H9 (cell line): Measurements from ENCODE around the gene ARPC1A. TPM values are rescaled to one million over a fixed set of nuclear protein-coding genes. Genes with fewer than 3 reads are reported as not detected.

Experiments
- DNase-seq: peaks from one replicate; pipeline ENCODE4 v3.0.0-alpha.2; 2017
- H2AFZ ChIP-seq: one replicate; pipeline ENCODE4 v1.6.1; 2013; ENCODE audit warnings: mild to moderate bottlenecking, low read length, control low read depth, moderate library complexity
- H2AK5ac ChIP-seq: 2 replicates; pipeline ENCODE4 v1.6.1; 2013; ENCODE audit warnings: low read length, control low read depth, mixed read lengths; ENCODE audit not compliant: insufficient read length
- H2BK120ac ChIP-seq: one replicate; pipeline ENCODE4 v1.6.1; 2013; ENCODE audit warnings: low read depth, mild to moderate bottlenecking, low read length, control low read depth, inconsistent platforms; ENCODE audit not compliant: poor library complexity, severe bottlenecking
- H2BK12ac ChIP-seq: 2 replicates; pipeline ENCODE4 v1.6.1; 2013; ENCODE audit warnings: low read length, control low read depth, mixed read lengths, low read depth; ENCODE audit not compliant: insufficient read length
- H2BK15ac ChIP-seq: 2 replicates; pipeline ENCODE4 v1.6.1; 2013; ENCODE audit warnings: low read depth, low read length, control low read depth
- H2BK20ac ChIP-seq: one replicate; pipeline ENCODE4 v1.6.1; 2013; ENCODE audit warnings: low read depth, mild to moderate bottlenecking, low read length, control low read depth, inconsistent platforms; ENCODE audit not compliant: poor library complexity, severe bottlenecking
- H2BK5ac ChIP-seq: 2 replicates; pipeline ENCODE4 v1.6.1; 2013; ENCODE audit warnings: low read length, control low read depth, mixed read lengths; ENCODE audit not compliant: insufficient read length
- H3K14ac ChIP-seq: 2 replicates; pipeline ENCODE4 v1.6.1; 2013; ENCODE audit warnings: low read length, control low read depth; ENCODE audit not compliant: insufficient read depth
- H3K18ac ChIP-seq: 2 replicates; pipeline ENCODE4 v1.6.1; 2013; ENCODE audit warnings: low read depth, mild to moderate bottlenecking, mixed read lengths, low read length, control low read depth; ENCODE audit not compliant: insufficient read length
- H3K23ac ChIP-seq: 2 replicates; pipeline ENCODE4 v1.6.1; 2013; ENCODE audit warnings: low read length, control low read depth, mixed read lengths, low read depth; ENCODE audit not compliant: insufficient read length
- H3K23me2 ChIP-seq: 2 replicates; pipeline ENCODE4 v1.6.1; 2013; ENCODE audit warnings: low read depth, mild to moderate bottlenecking, mixed read lengths, low read length, control low read depth; ENCODE audit not compliant: insufficient read length, poor library complexity, severe bottlenecking
- H3K27ac ChIP-seq: 2 replicates; pipeline ENCODE4 v1.5.1; 2013; ENCODE audit warnings: low read length, control low read depth, mixed read lengths, low read depth; ENCODE audit not compliant: insufficient read length
- H3K27me3 ChIP-seq: 2 replicates; pipeline ENCODE4 v1.6.1; 2013; ENCODE audit warnings: low read length, control low read depth, inconsistent platforms; ENCODE audit not compliant: insufficient read depth
- H3K4ac ChIP-seq: 2 replicates; pipeline ENCODE4 v1.6.1; 2013; ENCODE audit warnings: low read depth, mild to moderate bottlenecking, control low read depth, inconsistent platforms, low read length, moderate library complexity
- H3K4me1 ChIP-seq: 2 replicates; pipeline ENCODE4 v1.6.1; 2013; ENCODE audit warnings: low read length, control low read depth, inconsistent platforms; ENCODE audit not compliant: insufficient read depth
- H3K4me2 ChIP-seq: 2 replicates; pipeline ENCODE4 v1.6.1; 2013; ENCODE audit warnings: low read length, control low read depth, mixed read lengths; ENCODE audit not compliant: insufficient read length, insufficient read depth
- H3K56ac ChIP-seq: 2 replicates; pipeline ENCODE4 v1.6.1; 2013; ENCODE audit warnings: low read depth, mild to moderate bottlenecking, mixed read lengths, low read length, control low read depth; ENCODE audit not compliant: insufficient read length
- H3K79me1 ChIP-seq: 2 replicates; pipeline ENCODE4 v1.6.1; 2013; ENCODE audit warnings: low read depth, mild to moderate bottlenecking, moderate library complexity, low read length, control low read depth, inconsistent platforms; ENCODE audit not compliant: insufficient read depth, poor library complexity, severe bottlenecking
- H3K79me2 ChIP-seq: 2 replicates; pipeline ENCODE4 v1.6.1; 2013; ENCODE audit warnings: low read length, control low read depth, inconsistent platforms; ENCODE audit not compliant: insufficient read depth
- H3K9ac ChIP-seq: 2 replicates; pipeline ENCODE4 v1.6.1; 2013; ENCODE audit warnings: low read length, control low read depth, mixed read lengths; ENCODE audit not compliant: insufficient read length; ENCODE audit errors: extremely low read depth
- H3K9me3 ChIP-seq: one replicate; pipeline ENCODE4 v1.6.1; 2013; ENCODE audit warnings: low read depth, low read length, inconsistent platforms; ENCODE audit not compliant: control insufficient read depth
- H3T11ph ChIP-seq: one replicate; pipeline ENCODE4 v1.6.1; 2013; ENCODE audit warnings: mild to moderate bottlenecking, low read length, control low read depth, inconsistent platforms
- H4K20me1 ChIP-seq: one replicate; pipeline ENCODE4 v1.6.1; 2013; ENCODE audit not compliant: control insufficient read depth, insufficient read length, insufficient read depth
- H4K5ac ChIP-seq: 2 replicates; pipeline ENCODE4 v1.6.1; 2013; ENCODE audit warnings: low read depth, mild to moderate bottlenecking, mixed read lengths, low read length, control low read depth; ENCODE audit not compliant: insufficient read length
- H4K8ac ChIP-seq: replicated peaks from 2 replicates; pipeline ENCODE4 v1.6.1; 2013; ENCODE audit warnings: low read length, control low read depth, mixed read lengths, low read depth; ENCODE audit not compliant: insufficient read length
- H4K91ac ChIP-seq: 2 replicates; pipeline ENCODE4 v1.6.1; 2013; ENCODE audit warnings: low read depth, mild to moderate bottlenecking, moderate library complexity, mixed read lengths, low read length, control low read depth; ENCODE audit not compliant: insufficient read length
- H3K27ac Mint-ChIP-seq, 3 experiments: 2 replicates in 2 of 3; 3 replicates in 1 of 3; pipeline ENCODE4 v1.8.0; 2020 to 2021; ENCODE audit warnings: mixed read lengths in 3 of 3, mild to moderate bottlenecking in 1 of 3, moderate library complexity in 1 of 3
- H3K27me3 Mint-ChIP-seq: 2 replicates; pipeline ENCODE4 v1.8.0; 2021; ENCODE audit warnings: low read depth, mild to moderate bottlenecking, moderate library complexity, mixed read lengths
- H3K36me3 Mint-ChIP-seq, 3 experiments: 2 replicates in 2 of 3; 3 replicates in 1 of 3; pipeline ENCODE4 v1.8.0; 2020 to 2021; ENCODE audit warnings: low read depth in 3 of 3, mixed read lengths in 3 of 3; ENCODE audit not compliant: insufficient read depth in 1 of 3
- H3K4me1 Mint-ChIP-seq, 2 experiments: 2 replicates each; pipeline ENCODE4 v1.8.0; 2020; ENCODE audit warnings: mixed read lengths in 2 of 2
- H3K4me3 Mint-ChIP-seq, 2 experiments: 2 replicates in 1 of 2; 3 replicates in 1 of 2; pipeline ENCODE4 v1.8.0; 2020 to 2021; ENCODE audit warnings: mild to moderate bottlenecking in 2 of 2, mixed read lengths in 2 of 2, moderate library complexity in 1 of 2
- H3K9me3 Mint-ChIP-seq, 2 experiments: 2 replicates in 1 of 2; 3 replicates in 1 of 2; pipeline ENCODE4 v1.8.0; 2020; ENCODE audit warnings: mild to moderate bottlenecking in 2 of 2, mixed read lengths in 2 of 2, moderate library complexity in 1 of 2
- WGBS: extraction: QIAGEN DNeasy Blood & Tissue Kit; methylation state at CpG from one replicate; pipeline ENCODE4 v1.1.7; 2013; ENCODE audit warnings: missing lambda C conversion rate, low lambda C conversion rate, mixed read lengths; ENCODE audit not compliant: insufficient read length; ENCODE audit errors: extremely low coverage; 5-methylcytosine and 5-hydroxymethylcytosine counted together
- total RNA-seq: library from RNA; stranded (reverse); gene quantifications from 2 replicates; pipeline ENCODE4 v1.2.1, GENCODE V29; 2021
- TF ChIP-seq, protein P1 (sequence below): fragments of 200-600 bp; sonication (generic); conservative IDR thresholded peaks from 3 replicates; pipeline ENCODE4 v1.8.0; 2021; ENCODE audit warnings: antibody characterized with exemption, mild to moderate bottlenecking

Gene ARPC1A
- total RNA-seq, 1 experiment from 2014 or later = 169 TPM

GRCh38 chr7:99309111-99309510, 16.6 kb upstream of the ARPC1A start:
- Histone ChIP-seq H3K4ac (no peak overlapping the region), H2BK5ac (no peak overlapping the region), H3K4me1 (no peaks in the 10 kb centered on the region), H3K23ac (no peak overlapping the region), H3K18ac (no peak overlapping the region), H2BK120ac (no peak overlapping the region), H3K56ac (no peak overlapping the region), H2BK20ac (no peak overlapping the region), H4K20me1 (no peaks in the 10 kb centered on the region), H3T11ph (no peak overlapping the region), H3K79me1 (no peaks in the 10 kb centered on the region), H2AK5ac (no peak overlapping the region), H4K8ac (no peak overlapping the region), H3K27ac (no peak overlapping the region), H3K14ac (no peak overlapping the region), H3K9me3 (no peaks in the 10 kb centered on the region), H3K27me3 (no peaks in the 10 kb centered on the region), H3K4me2 (no peak overlapping the region), H2AFZ (no peak overlapping the region), H3K9ac (no peak overlapping the region), H3K79me2 (no peaks in the 10 kb centered on the region), H3K23me2 (peaks cover 4% of the 10 kb centered on the region), H2BK15ac (no peak overlapping the region), H2BK12ac (no peak overlapping the region), H4K91ac (no peak overlapping the region), H4K5ac (no peak overlapping the region)
- Mint-ChIP-seq H3K36me3 (peaks cover 0 to 8% (median 3%) of the 10 kb centered on the region in 3 experiments; a peak in 3 of 7 replicates), H3K4me1 (no peaks in the 10 kb centered on the region), H3K9me3 (peaks cover 4 to 5% of the 10 kb centered on the region in 2 experiments; a peak in 4 of 5 replicates), H3K4me3 (no peak overlapping the region), H3K27me3 (peaks cover 1% of the 10 kb centered on the region), H3K27ac (no peak overlapping the region)
- DNase-seq = no peak
- TF ChIP-seq, protein P1, sequence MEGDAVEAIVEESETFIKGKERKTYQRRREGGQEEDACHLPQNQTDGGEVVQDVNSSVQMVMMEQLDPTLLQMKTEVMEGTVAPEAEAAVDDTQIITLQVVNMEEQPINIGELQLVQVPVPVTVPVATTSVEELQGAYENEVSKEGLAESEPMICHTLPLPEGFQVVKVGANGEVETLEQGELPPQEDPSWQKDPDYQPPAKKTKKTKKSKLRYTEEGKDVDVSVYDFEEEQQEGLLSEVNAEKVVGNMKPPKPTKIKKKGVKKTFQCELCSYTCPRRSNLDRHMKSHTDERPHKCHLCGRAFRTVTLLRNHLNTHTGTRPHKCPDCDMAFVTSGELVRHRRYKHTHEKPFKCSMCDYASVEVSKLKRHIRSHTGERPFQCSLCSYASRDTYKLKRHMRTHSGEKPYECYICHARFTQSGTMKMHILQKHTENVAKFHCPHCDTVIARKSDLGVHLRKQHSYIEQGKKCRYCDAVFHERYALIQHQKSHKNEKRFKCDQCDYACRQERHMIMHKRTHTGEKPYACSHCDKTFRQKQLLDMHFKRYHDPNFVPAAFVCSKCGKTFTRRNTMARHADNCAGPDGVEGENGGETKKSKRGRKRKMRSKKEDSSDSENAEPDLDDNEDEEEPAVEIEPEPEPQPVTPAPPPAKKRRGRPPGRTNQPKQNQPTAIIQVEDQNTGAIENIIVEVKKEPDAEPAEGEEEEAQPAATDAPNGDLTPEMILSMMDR = no peak
- no CpG with 5 or more reads among the region's 7 CpGs for WGBS
